CD1c-positive myeloid dendritic cell (primary cell): ENCODE results near the gene CAPZA3.
"Not testable (repeated sequence)": the region's sequence is repeated elsewhere in the genome, so short reads cannot be mapped to it uniquely, and the experiment has no call there.

Experiments
- DNase-seq: peaks from one replicate; pipeline ENCODE4 v3.0.0-alpha.2; 2016; ENCODE audit errors: extremely low spot score

Gene CAPZA3

GRCh38 chr12:18753481-18754123, 15.7 kb downstream of the CAPZA3 start:
- DNase-seq, result no peak

DNA sequence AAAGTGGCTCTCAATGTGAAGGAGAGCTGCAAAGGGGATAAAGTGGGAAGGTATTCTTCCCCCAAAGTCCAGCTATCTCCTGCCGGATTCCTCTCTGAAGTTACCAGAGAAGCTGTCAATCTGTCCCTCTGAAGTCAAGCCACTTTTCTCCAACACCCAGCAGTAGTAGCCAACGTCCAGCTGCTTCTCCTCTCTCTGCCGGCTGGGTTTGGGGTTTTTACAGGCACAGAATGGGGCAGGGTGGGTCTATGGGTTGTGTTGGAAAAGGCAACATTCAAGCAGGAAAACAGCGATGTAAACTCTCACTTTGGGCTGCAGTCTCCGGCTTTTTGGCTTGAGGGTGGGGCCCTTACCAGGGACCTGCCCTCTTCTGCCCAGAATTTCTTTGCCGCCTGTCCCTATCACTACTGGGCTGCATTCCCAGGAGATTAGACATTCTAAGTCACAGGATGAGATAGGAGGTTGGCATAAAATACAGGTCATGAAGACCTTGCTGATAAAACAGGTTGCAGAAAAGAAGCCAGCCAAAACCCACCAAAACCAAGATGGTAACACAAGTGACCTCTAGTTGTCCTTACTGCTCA, 16.3 kb downstream of the CAPZA3 start:
- no peak for DNase-seq

- DNase-seq, result no peak
Observed at GRCh38 chr12:18755341-18755740, 17.4 kb downstream of the CAPZA3 start.

- not testable (repeated sequence) for DNase-seq
Observed at GRCh38 chr12:18766479-18766878, 28.6 kb downstream of the CAPZA3 start.

DNA sequence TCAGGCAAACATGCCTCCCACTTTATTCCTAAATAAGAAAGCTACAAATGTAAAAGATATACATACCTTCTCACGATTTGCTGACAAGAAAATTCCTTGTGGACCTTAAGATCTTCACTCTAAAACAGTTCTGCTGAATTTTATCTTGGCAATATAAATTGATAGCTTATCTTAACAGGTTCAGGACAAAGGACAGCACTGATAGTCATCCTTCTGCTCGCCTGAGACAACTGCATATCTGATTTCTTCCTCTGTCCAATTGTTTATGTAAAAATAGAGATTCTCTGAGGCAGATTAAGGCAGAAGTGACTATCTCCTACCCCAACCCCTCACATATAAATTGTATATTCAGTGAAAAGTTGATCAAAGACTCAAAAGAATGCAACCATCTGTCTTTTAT, 44.9 kb downstream of the CAPZA3 start:
- DNase-seq, result no peak

- DNase-seq, result not testable (repeated sequence)
Observed at GRCh38 chr12:18785465-18785864, 47.5 kb downstream of the CAPZA3 start.
